HCT116 (cell line): ENCODE data around the gene RNF214. TPM values are rescaled to one million over a fixed set of nuclear protein-coding genes. Genes with fewer than 3 reads are reported as not detected.
"Not testable (repeated sequence)": the region's sequence is repeated elsewhere in the genome, so short reads cannot be mapped to it uniquely, and the experiment has no call there.

Source experiments
- ATAC-seq: fragments of 200-7000 bp; cut with Tn5 transposase; 2 replicates; pipeline ENCODE4 v1.9.1; 2020; ENCODE audit warnings: mild to moderate bottlenecking, moderate library complexity
- BruUV-seq: library from RNA; stranded (reverse); fragments of 400-500 nt; replicated peaks from 2 replicates; lab custom pipeline; 2021; lab: Mats Ljungman, UMichigan
- CTCF ChIA-PET: fragments of 300-600 bp; sonication (Branson Sonifier 250); formaldehyde crosslinking; loops from one replicate; lab custom pipeline; 2021; ENCODE audit warnings: antibody characterized with exemption; lab: Charles Lee
- POLR2A ChIA-PET: fragments of 300-600, 350-600 bp; sonication (Branson Sonifier 250); formaldehyde crosslinking; loops from one replicate; lab custom pipeline; 2021; ENCODE audit warnings: antibody characterized with exemption; lab: Charles Lee
- RAD21 ChIA-PET, 2 experiments: fragments of 300-600 bp; sonication (Branson Sonifier 250); formaldehyde crosslinking; loops; one replicate each; lab custom pipeline; 2023; ENCODE audit warnings: low total read pairs in 2 of 2; ENCODE audit not compliant: uncharacterized antibody in 2 of 2, unreplicated experiment in 2 of 2, low non-redundant PET in 1 of 2; lab: Charles Lee
- DNase-seq: peaks from one replicate; pipeline ENCODE4 v3.0.0-alpha.2; 2010; ENCODE audit warnings: low read depth, low spot score
- H2AFZ ChIP-seq: fragments of 200-600 bp; shearing (Covaris generic), sonication (generic); 2 replicates; pipeline ENCODE4 v1.6.1; 2017; ENCODE audit warnings: low read depth, mixed run types, mixed read lengths, antibody characterized with exemption, low read length; ENCODE audit not compliant: poor library complexity, severe bottlenecking
- H3K27ac ChIP-seq: 2 replicates; pipeline ENCODE4 v1.5.1; 2012; ENCODE audit warnings: low read depth, low read length
- H3K27me3 ChIP-seq: fragments of 200-600 bp; sonication (generic); 2 replicates; pipeline ENCODE4 v1.6.1; 2016; ENCODE audit warnings: mixed run types, low read length, mixed read lengths; ENCODE audit not compliant: insufficient read depth
- H3K36me3 ChIP-seq, 2 experiments: fragments of 200-500 bp in 1 of 2; fragments of 200-600 bp in 1 of 2; sonication (Bioruptor generic) in 1 of 2; sonication (generic) in 1 of 2; 2 replicates each; pipeline versions ENCODE4 v1.5.1 to v1.6.1; 2014 to 2016; ENCODE audit warnings: low read length in 2 of 2, inconsistent platforms in 1 of 2, mixed read lengths in 1 of 2, mixed run types in 1 of 2; ENCODE audit not compliant: insufficient read depth in 2 of 2, control insufficient read depth in 1 of 2
- H3K4me1 ChIP-seq, 2 experiments: fragments of 200-600 bp in 1 of 2; sonication (generic) in 1 of 2; 2 replicates each; pipeline versions ENCODE4 v1.5.1 to v1.6.1; 2012 to 2017; ENCODE audit warnings: low read length in 2 of 2, inconsistent platforms in 1 of 2, mild to moderate bottlenecking in 1 of 2, mixed read lengths in 1 of 2, mixed run types in 1 of 2, moderate library complexity in 1 of 2; ENCODE audit not compliant: insufficient read depth in 2 of 2, control insufficient read depth in 1 of 2
- H3K4me2 ChIP-seq: fragments of 200-600 bp; sonication (generic); 2 replicates; pipeline ENCODE4 v1.6.1; 2017; ENCODE audit warnings: mixed run types, low read length, mixed read lengths
- H3K4me3 ChIP-seq, 2 experiments: fragments of 200-600 bp in 1 of 2; sonication (generic) in 1 of 2; replicated peaks in 1 of 2; 2 replicates each; pipeline ENCODE4 v1.5.1; 2011 to 2016; ENCODE audit warnings: low read length in 2 of 2, control low read depth in 1 of 2, low read depth in 1 of 2, mild to moderate bottlenecking in 1 of 2, mixed read lengths in 1 of 2, mixed run types in 1 of 2
- H3K79me2 ChIP-seq: fragments of 200-600 bp; sonication (generic); 2 replicates; pipeline ENCODE4 v1.6.1; 2017; ENCODE audit warnings: mild to moderate bottlenecking, mixed run types, low read length, moderate library complexity, mixed read lengths; ENCODE audit not compliant: insufficient read depth
- H3K9ac ChIP-seq: fragments of 200-600 bp; sonication (generic); 2 replicates; pipeline ENCODE4 v1.6.1; 2016; ENCODE audit warnings: low read length, mixed read lengths
- H3K9me2 ChIP-seq: fragments of 200-600 bp; sonication (generic), shearing (Covaris generic); 2 replicates; pipeline ENCODE4 v1.6.1; 2017; ENCODE audit warnings: mixed run types, mild to moderate bottlenecking, moderate library complexity; ENCODE audit not compliant: insufficient read depth
- H3K9me3 ChIP-seq, 2 experiments: fragments of 200-500 bp in 1 of 2; fragments of 200-600 bp in 1 of 2; sonication (Bioruptor generic) in 1 of 2; sonication (generic) in 1 of 2; 2 replicates each; pipeline ENCODE4 v1.6.1; 2014 to 2017; ENCODE audit warnings: low read length in 2 of 2, mixed read lengths in 2 of 2, inconsistent platforms in 1 of 2, low read depth in 1 of 2, mild to moderate bottlenecking in 1 of 2, mixed run types in 1 of 2, moderate library complexity in 1 of 2; ENCODE audit not compliant: control insufficient read depth in 1 of 2, insufficient read depth in 1 of 2
- H4K20me1 ChIP-seq: fragments of 200-600 bp; sonication (generic), shearing (Covaris generic); 2 replicates; pipeline ENCODE4 v1.6.1; 2017; ENCODE audit warnings: mixed run types, mild to moderate bottlenecking, moderate library complexity; ENCODE audit not compliant: insufficient read depth
- RAD21 ChIP-seq: IDR thresholded peaks from 2 replicates; pipeline ENCODE4 v1.6.1; 2012; ENCODE audit warnings: low read depth, mild to moderate bottlenecking
- SP1 ChIP-seq: IDR thresholded peaks from 2 replicates; pipeline ENCODE4 v1.6.1; 2012; ENCODE audit warnings: low read depth
- TCF7L2 ChIP-seq: IDR thresholded peaks from 2 replicates; pipeline ENCODE4 v1.7.0; 2011; ENCODE audit warnings: borderline replicate concordance, inconsistent platforms; ENCODE audit not compliant: insufficient read depth, insufficient read length; ENCODE audit errors: extremely low read depth
- ZBTB33 ChIP-seq: IDR thresholded peaks from 2 replicates; pipeline ENCODE4 v1.6.1; 2011; ENCODE audit warnings: mild to moderate bottlenecking, low read length, moderate library complexity; ENCODE audit not compliant: insufficient replicate concordance; ENCODE audit errors: extremely low read depth
- intact Hi-C: fragments of 100-400 bp; cut with micrococcal nuclease; formaldehyde crosslinking; loops from 2 replicates; pipeline ENCODE4 v1.10.0; 2022
- total RNA-seq: library from RNA; stranded (reverse); gene quantifications from one replicate; pipeline ENCODE4 v1.2.1, GENCODE V29; 2021; ENCODE audit not compliant: unreplicated experiment

RNF214 gene
- total RNA-seq, 1 experiment from 2014 or later: 29.3 TPM

- no TSS peak for BruUV-seq
- ChIA-PET POLR2A (no interaction called here), RAD21 (no interaction called here), CTCF (no interaction called here)
- Histone ChIP-seq H3K4me1 (peaks cover 0 to 3% of the 10 kb centered on the region in 2 experiments; a peak in 1 of 4 replicates), H3K9ac (no peak overlapping the region), H3K4me3 (no peak overlapping the region), H3K27ac (no peak overlapping the region), H3K79me2 (no peaks in the 10 kb centered on the region), H4K20me1 (no peaks in the 10 kb centered on the region), H3K4me2 (no peak overlapping the region), H3K9me3 (no peaks in the 10 kb centered on the region), H3K9me2 (no peaks in the 10 kb centered on the region), H3K27me3 (no peaks in the 10 kb centered on the region), H2AFZ (no peak overlapping the region), H3K36me3 (peaks cover 0 to 7% of the 10 kb centered on the region in 2 experiments; a peak in 1 of 4 replicates)
- intact Hi-C loops: no loop called here
- DNase-seq (no peak), ATAC-seq (no peak)
- TF ChIP-seq ZBTB33 (no peak), RAD21 (peak; percentile 6; the same call in 1 of the 2 replicates), SP1 (no peak), TCF7L2 (no peak)
Observed at GRCh38 chr11:117205211-117205818, 27.2 kb upstream of the RNF214 start.

GRCh38 chr11:117206111-117206510 lies 26.4 kb upstream of the RNF214 start:
- BruUV-seq, H3K79me2 ChIP-seq, ATAC-seq, H3K4me3 ChIP-seq, H2AFZ ChIP-seq, intact Hi-C loops, H3K4me2 ChIP-seq, H3K27ac ChIP-seq, H4K20me1 ChIP-seq, H3K9me2 ChIP-seq, H3K4me1 ChIP-seq, DNase-seq, H3K36me3 ChIP-seq, H3K27me3 ChIP-seq, POLR2A ChIA-PET, CTCF ChIA-PET, H3K9ac ChIP-seq, H3K9me3 ChIP-seq, RAD21 ChIA-PET: not testable (repeated sequence)
